Measurements from ENCODE around the gene HS1BP3. TPM values are rescaled to one million over a fixed set of nuclear protein-coding genes. Genes with fewer than 3 reads are reported as not detected.

Gene HS1BP3
- total and polyA plus RNA-seq, 9 of the 15 experiments (the other 6 are each of a cell fraction or from before 2014, with no cell fraction given), result 0.41 to 8.3 (median 5.9) TPM

DNA sequence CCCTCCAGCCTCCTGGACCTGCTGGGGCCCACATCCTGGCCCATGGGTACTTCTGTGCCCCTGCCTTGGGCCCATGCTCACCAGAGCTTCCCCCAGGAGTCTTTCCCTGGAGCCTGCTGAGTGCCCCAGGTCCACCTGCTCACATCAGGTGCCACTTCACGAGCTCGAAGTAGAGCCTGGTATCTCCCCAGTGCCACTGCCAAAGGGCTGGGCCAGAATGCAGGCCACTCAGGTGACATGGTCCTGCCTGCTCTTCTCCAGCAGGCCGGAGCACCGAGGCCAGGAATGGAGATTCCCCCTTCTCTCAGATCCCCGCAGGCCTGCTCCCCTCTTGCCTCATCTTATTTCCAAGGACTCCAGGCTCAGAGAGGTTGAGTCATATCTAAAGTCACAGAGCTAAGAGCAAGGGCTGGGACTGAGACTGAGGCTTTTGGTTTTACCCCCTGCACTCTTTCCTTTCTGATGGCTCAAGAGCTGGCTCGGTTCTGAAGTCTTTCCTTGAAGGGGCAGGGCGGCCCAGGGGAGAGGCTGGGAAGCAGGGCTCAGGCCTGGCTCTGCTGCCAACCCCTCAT is 79.2 kb downstream of the HS1BP3 start:
- peak overlapping the region in 1 of 2 experiments; percentile 63; a peak in 2 of 4 replicates for H3K9ac ChIP-seq (ENCODE audit: insufficient read depth in 1 of 2, low read depth in 2 of 2, low read length in 2 of 2)
- no peaks in the 10 kb centered on the region for H3K27me3 ChIP-seq (ENCODE audit: control insufficient read depth in 2 of 2, insufficient read depth in 2 of 2, low read length in 2 of 2)
- no TSS peak for BruUV-seq (replicated peaks)
- WGBS (ENCODE audit: insufficient coverage, low coverage, missing lambda C conversion rate), result 39% methylated on average over 7 of the region's 7 CpGs
- H3K79me2 ChIP-seq (ENCODE audit: control insufficient read depth, insufficient read depth, low read length), result no peaks in the 10 kb centered on the region
- no peak for ATAC-seq
- H3K9me3 ChIP-seq (replicated peaks; ENCODE audit: control insufficient read depth, insufficient read depth, low read depth, low read length), result no peaks in the 10 kb centered on the region
- no peaks in the 10 kb centered on the region for H3K9me1 ChIP-seq (ENCODE audit: control insufficient read depth, insufficient read depth, low read length)
- TF ChIP-seq ZSCAN32 (CRISPR knock-in tag; IDR thresholded peaks at IDR 0.05), result no peak
- peak; percentile 29 for TF ChIP-seq ZFP36 (IDR thresholded peaks at IDR 0.05; ENCODE audit: low read depth, low read length, partially characterized antibody)
- no peak for DNase-seq (ENCODE audit: extremely low read depth in 1 of 4, low spot score in 3 of 4)
- H2AFZ ChIP-seq (ENCODE audit: low read depth, low read length), result no peak overlapping the region
- CTCF ChIA-PET (ENCODE audit: low intra/inter-chr PET ratio), result no interaction called here
- H3K4me1 ChIP-seq (replicated peaks in 1 of 2; ENCODE audit: control insufficient read depth in 2 of 2, insufficient read depth in 2 of 2, low read length in 2 of 2), result peaks cover 9 to 10% of the 10 kb centered on the region in 2 experiments; a peak in 4 of 5 replicates
- no peak for FAIRE-seq
- POLR2A ChIA-PET, result interaction anchor here (0.8 to 1.4 kb wide), 3 partner anchors 10 to 161 kb away, joined by 3 to 5 read pairs (median 3); no protein-coding TSS in a partner anchor
- H4K20me1 ChIP-seq (replicated peaks; ENCODE audit: control insufficient read depth, insufficient read depth, low read length), result no peaks in the 10 kb centered on the region
- H3K4me2 ChIP-seq (ENCODE audit: insufficient read depth, low read length), result no peak overlapping the region
- intact Hi-C loops (cut with micrococcal nuclease), result no loop called here
- H3K36me3 ChIP-seq (ENCODE audit: control insufficient read depth, insufficient read depth, low read length), result no peaks in the 10 kb centered on the region
- no peak overlapping the region for H3K27ac ChIP-seq (ENCODE audit: extremely low read depth, low read depth, low read length)
- H3K4me3 ChIP-seq, result no peak overlapping the region
- in situ Hi-C loops (cut with MboI), result no loop called here

DNA sequence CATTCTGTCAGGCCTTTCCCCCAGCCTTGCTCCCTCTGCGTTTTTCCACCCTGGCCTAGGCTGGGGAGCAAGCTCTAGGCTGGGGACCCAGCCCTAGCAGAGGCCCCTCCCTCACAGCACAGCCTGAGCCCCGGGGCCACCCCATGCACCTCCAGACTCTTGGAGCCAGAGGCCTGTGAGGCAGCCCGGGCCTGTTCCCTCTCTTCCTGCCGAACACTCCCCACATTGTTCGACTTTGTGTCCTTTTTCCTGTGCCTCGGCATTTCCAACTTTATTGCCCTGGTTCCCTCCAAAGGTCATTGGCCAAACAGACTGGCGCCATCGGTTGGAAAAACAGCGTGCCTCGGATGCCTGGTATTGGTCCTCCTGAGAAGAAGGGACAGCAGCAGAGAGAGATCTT is 79.7 kb downstream of the HS1BP3 start:
- no peak for ATAC-seq

More for the DNA sequence above, 79.7 kb downstream of the HS1BP3 start:
- Histone ChIP-seq H4K20me1 (replicated peaks; ENCODE audit: control insufficient read depth, insufficient read depth, low read length) (no peaks in the 10 kb centered on the region), H3K9me3 (replicated peaks; ENCODE audit: control insufficient read depth, insufficient read depth, low read depth, low read length) (no peaks in the 10 kb centered on the region), H2AFZ (ENCODE audit: low read depth, low read length) (no peak overlapping the region), H3K36me3 (ENCODE audit: control insufficient read depth, insufficient read depth, low read length) (no peaks in the 10 kb centered on the region), H3K9me1 (ENCODE audit: control insufficient read depth, insufficient read depth, low read length) (no peaks in the 10 kb centered on the region), H3K4me3 (no peak overlapping the region), H3K79me2 (ENCODE audit: control insufficient read depth, insufficient read depth, low read length) (no peaks in the 10 kb centered on the region), H3K4me2 (ENCODE audit: insufficient read depth, low read length) (no peak overlapping the region), H3K27me3 (ENCODE audit: control insufficient read depth in 2 of 2, insufficient read depth in 2 of 2, low read length in 2 of 2) (no peaks in the 10 kb centered on the region), H3K27ac (ENCODE audit: extremely low read depth, low read depth, low read length) (no peak overlapping the region), H3K9ac (ENCODE audit: insufficient read depth in 1 of 2, low read depth in 2 of 2, low read length in 2 of 2) (peak overlapping the region in 1 of 2 experiments; percentile 63; a peak in 2 of 4 replicates), H3K4me1 (replicated peaks in 1 of 2; ENCODE audit: control insufficient read depth in 2 of 2, insufficient read depth in 2 of 2, low read length in 2 of 2) (peaks cover 5 to 7% of the 10 kb centered on the region in 2 experiments; a peak in 4 of 5 replicates)
- in situ Hi-C loops (cut with MboI), result no loop called here
- intact Hi-C loops (cut with micrococcal nuclease), result no loop called here
- CTCF ChIA-PET (ENCODE audit: low intra/inter-chr PET ratio), result no interaction called here
- FAIRE-seq (no peak), DNase-seq (ENCODE audit: extremely low read depth in 1 of 4, low spot score in 3 of 4) (no peak)
- TF ChIP-seq EZH2 (IDR thresholded peaks at IDR 0.05; ENCODE audit: borderline replicate concordance, low read depth, low read length), result no peak
- no peak for TF ChIP-seq KAT8 (IDR thresholded peaks at IDR 0.05; ENCODE audit: low read depth)
- no peak for TF ChIP-seq DNMT1 (IDR thresholded peaks at IDR 0.05)
- no peak for TF ChIP-seq ZNF436 (CRISPR knock-in tag; IDR thresholded peaks at IDR 0.05)
- TF ChIP-seq ZFX (CRISPR knock-in tag; IDR thresholded peaks at IDR 0.05), result no peak
- no peak for TF ChIP-seq ZNF324 (CRISPR knock-in tag; IDR thresholded peaks at IDR 0.05)
- no peak for TF ChIP-seq ZBTB1 (CRISPR knock-in tag; IDR thresholded peaks at IDR 0.05; ENCODE audit: borderline replicate concordance, low read depth)
- no peak for TF ChIP-seq EP300 (IDR thresholded peaks at IDR 0.05; ENCODE audit: low read length)
- POLR2A ChIA-PET, result interaction anchor here (0.7 to 1.4 kb wide), 3 partner anchors 9 to 14 kb away, joined by 3 to 5 read pairs (median 5); no protein-coding TSS in a partner anchor
- BruUV-seq (replicated peaks), result no TSS peak
- WGBS (ENCODE audit: insufficient coverage, low coverage, missing lambda C conversion rate), result 63% methylated on average over 7 of the region's 10 CpGs
